ENCODE measurements around the gene CFAP92. TPM values are rescaled to one million over a fixed set of nuclear protein-coding genes. Genes with fewer than 3 reads are reported as not detected.

Gene CFAP92
- total RNA-seq, 1 donor from 2014 or later = 0.52 TPM

DNA sequence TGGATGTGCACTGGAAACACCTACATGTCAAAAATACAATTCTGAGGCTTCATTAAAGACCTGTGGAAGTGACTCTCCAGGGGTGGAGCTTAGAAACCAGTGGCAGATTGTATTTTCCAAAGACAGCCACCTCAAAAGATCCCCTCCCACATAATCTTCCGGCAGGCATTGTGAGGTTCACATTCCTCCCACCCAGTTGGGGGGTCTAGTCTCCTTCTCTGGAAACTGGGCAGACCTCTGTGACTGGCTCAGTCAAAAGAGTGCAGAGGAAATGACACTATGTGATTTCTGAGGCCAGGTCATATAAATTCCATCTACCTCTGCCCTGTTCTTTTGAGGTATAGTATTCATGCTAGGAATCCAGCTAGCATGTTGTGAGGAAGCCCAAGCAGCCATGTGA, 1.9 kb upstream of the CFAP92 start:
- H3K27ac Mint-ChIP-seq (ENCODE audit: unreplicated experiment) = peak overlapping the region; percentile 2
- H3K27me3 ChIP-seq (ENCODE audit: insufficient read depth, low read length) = peaks cover 55% of the 10 kb centered on the region

DNA sequence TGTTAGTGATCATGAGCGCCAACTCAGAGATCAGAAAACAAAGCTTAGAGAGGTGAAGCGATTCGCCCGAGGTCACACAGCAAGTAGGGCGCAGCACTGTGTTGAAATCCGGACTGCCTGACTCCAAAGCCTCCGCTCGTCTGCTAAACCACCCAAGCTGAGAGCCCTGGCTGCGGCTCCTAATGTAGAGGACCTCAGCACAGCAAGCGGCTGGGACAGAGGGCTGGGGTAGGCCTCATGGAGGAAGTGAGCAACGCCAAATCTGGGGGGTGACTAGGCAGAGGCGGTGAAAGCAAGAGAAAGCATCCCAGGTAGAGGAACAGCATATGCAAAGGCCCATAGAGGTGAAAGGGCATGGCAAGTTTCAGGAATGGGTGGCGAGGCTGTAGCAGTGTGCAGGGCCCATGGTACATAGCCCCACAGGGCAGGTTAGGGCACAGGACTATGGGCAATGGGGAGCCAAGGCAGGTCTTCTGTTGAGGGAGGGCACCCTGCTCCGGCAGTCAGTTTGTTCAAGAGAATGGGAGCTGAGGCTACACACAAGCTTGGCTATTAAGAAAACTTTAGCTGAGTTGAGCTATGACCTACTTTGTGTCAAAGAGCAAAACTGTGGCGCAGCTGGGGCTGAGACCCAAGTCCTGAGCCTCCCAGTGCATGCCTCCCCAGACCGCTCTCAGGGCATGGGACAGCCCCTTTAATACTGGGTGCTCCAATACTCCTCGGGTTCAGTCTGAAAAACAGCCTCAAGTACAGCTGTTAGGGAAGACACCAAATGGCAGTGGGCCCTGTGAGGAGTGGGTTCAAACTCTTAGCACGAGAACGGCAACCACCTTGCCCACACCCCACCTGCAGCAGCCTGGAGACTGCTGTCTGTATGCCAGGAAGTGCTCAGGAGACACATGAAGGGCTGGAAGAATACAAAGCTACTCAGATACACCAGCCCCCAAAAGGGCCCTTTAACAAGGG, 988 bp upstream of the CFAP92 start:
- H3K27ac Mint-ChIP-seq (ENCODE audit: unreplicated experiment) = no peak overlapping the region

More for the DNA sequence above, 1.9 kb upstream of the CFAP92 start:
- Histone ChIP-seq H3K4me1 (ENCODE audit: insufficient read depth, low read length) (no peaks in the 10 kb centered on the region), H3K9ac (ENCODE audit: low read length) (no peak overlapping the region), H3K36me3 (ENCODE audit: insufficient read depth, low read length) (no peaks in the 10 kb centered on the region), H3K9me3 (ENCODE audit: insufficient read depth, low read depth, low read length) (no peaks in the 10 kb centered on the region), H4K20me1 (ENCODE audit: insufficient read depth, low read length) (no peaks in the 10 kb centered on the region), H2AFZ (ENCODE audit: low read depth, low read length) (no peak overlapping the region), H3K79me2 (ENCODE audit: insufficient read depth, low read length) (no peaks in the 10 kb centered on the region), H3K27ac (ENCODE audit: low read depth, low read length) (no peak overlapping the region), H3K4me3 (ENCODE audit: insufficient read depth, low read depth, low read length) (no peak overlapping the region), H3K4me2 (ENCODE audit: low read length) (no peak overlapping the region)
- Mint-ChIP-seq H3K9me3 (ENCODE audit: unreplicated experiment) (no peaks in the 10 kb centered on the region), H3K27me3 (ENCODE audit: low read depth, unreplicated experiment) (peaks cover 37% of the 10 kb centered on the region), H3K4me1 (ENCODE audit: low read depth, unreplicated experiment) (peaks cover 10% of the 10 kb centered on the region), H3K36me3 (ENCODE audit: low read depth, unreplicated experiment) (no peaks in the 10 kb centered on the region), H3K4me3 (ENCODE audit: unreplicated experiment) (no peak overlapping the region)
- TF ChIP-seq, protein P1, sequence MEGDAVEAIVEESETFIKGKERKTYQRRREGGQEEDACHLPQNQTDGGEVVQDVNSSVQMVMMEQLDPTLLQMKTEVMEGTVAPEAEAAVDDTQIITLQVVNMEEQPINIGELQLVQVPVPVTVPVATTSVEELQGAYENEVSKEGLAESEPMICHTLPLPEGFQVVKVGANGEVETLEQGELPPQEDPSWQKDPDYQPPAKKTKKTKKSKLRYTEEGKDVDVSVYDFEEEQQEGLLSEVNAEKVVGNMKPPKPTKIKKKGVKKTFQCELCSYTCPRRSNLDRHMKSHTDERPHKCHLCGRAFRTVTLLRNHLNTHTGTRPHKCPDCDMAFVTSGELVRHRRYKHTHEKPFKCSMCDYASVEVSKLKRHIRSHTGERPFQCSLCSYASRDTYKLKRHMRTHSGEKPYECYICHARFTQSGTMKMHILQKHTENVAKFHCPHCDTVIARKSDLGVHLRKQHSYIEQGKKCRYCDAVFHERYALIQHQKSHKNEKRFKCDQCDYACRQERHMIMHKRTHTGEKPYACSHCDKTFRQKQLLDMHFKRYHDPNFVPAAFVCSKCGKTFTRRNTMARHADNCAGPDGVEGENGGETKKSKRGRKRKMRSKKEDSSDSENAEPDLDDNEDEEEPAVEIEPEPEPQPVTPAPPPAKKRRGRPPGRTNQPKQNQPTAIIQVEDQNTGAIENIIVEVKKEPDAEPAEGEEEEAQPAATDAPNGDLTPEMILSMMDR (IDR thresholded peaks at IDR 0.05; ENCODE audit: insufficient read depth, low read depth, low read length) = no peak
- no peak for TF ChIP-seq EZH2 (IDR thresholded peaks at IDR 0.05; ENCODE audit: insufficient read depth, low read length)
- FAIRE-seq = no peak
- DNase-seq (ENCODE audit: low read depth) = no peak

More for the DNA sequence above, 988 bp upstream of the CFAP92 start:
- Histone ChIP-seq H3K4me3 (ENCODE audit: insufficient read depth, low read depth, low read length) (no peak overlapping the region), H3K4me1 (ENCODE audit: insufficient read depth, low read length) (no peaks in the 10 kb centered on the region), H3K36me3 (ENCODE audit: insufficient read depth, low read length) (no peaks in the 10 kb centered on the region), H3K27ac (ENCODE audit: low read depth, low read length) (no peak overlapping the region), H3K27me3 (ENCODE audit: insufficient read depth, low read length) (peaks cover 46% of the 10 kb centered on the region), H2AFZ (ENCODE audit: low read depth, low read length) (peak overlapping the region; percentile 75), H3K79me2 (ENCODE audit: insufficient read depth, low read length) (no peaks in the 10 kb centered on the region), H3K9me3 (ENCODE audit: insufficient read depth, low read depth, low read length) (no peaks in the 10 kb centered on the region), H3K4me2 (ENCODE audit: low read length) (peak overlapping the region; percentile 88), H3K9ac (ENCODE audit: low read length) (peak overlapping the region; percentile 46), H4K20me1 (ENCODE audit: insufficient read depth, low read length) (no peaks in the 10 kb centered on the region)
- no peaks in the 10 kb centered on the region for H3K36me3 Mint-ChIP-seq (ENCODE audit: low read depth, unreplicated experiment)
- H3K4me1 Mint-ChIP-seq (ENCODE audit: low read depth, unreplicated experiment) = peaks cover 10% of the 10 kb centered on the region
- FAIRE-seq (no peak), DNase-seq (ENCODE audit: low read depth) (no peak)
- H3K27me3 Mint-ChIP-seq (ENCODE audit: low read depth, unreplicated experiment) = peaks cover 28% of the 10 kb centered on the region
- no peaks in the 10 kb centered on the region for H3K9me3 Mint-ChIP-seq (ENCODE audit: unreplicated experiment)
- H3K4me3 Mint-ChIP-seq (ENCODE audit: unreplicated experiment) = peak overlapping the region; percentile 51
- no peak for TF ChIP-seq EZH2 (IDR thresholded peaks at IDR 0.05; ENCODE audit: insufficient read depth, low read length)
- TF ChIP-seq, protein P1 (IDR thresholded peaks at IDR 0.05; ENCODE audit: insufficient read depth, low read depth, low read length) = no peak
